Left renal pelvis (tissue), 4 donors: ENCODE data around the gene METTL9. TPM values are rescaled to one million over a fixed set of nuclear protein-coding genes. Genes with fewer than 3 reads are reported as not detected.
"Not testable (repeated sequence)": the region's sequence is repeated elsewhere in the genome, so short reads cannot be mapped to it uniquely, and the experiment has no call there.

Experiments used
- DNase-seq, 4 donors: peaks; one replicate each; pipeline ENCODE4 v3.0.0-alpha.2; 2013; ENCODE audit warnings: low read depth in 4 of 4, low spot score in 3 of 4
- polyA plus RNA-seq, 4 donors: library from polyadenylated mRNA; unstranded; fragments of 120-200 nt; gene quantifications; one replicate each; pipeline ENCODE4 v1.2.1, GENCODE V29; 2013; ENCODE audit not compliant: insufficient read length in 4 of 4

Gene METTL9
- polyA plus RNA-seq, 4 donors, result 146 to 285 (median 255) TPM

DNA sequence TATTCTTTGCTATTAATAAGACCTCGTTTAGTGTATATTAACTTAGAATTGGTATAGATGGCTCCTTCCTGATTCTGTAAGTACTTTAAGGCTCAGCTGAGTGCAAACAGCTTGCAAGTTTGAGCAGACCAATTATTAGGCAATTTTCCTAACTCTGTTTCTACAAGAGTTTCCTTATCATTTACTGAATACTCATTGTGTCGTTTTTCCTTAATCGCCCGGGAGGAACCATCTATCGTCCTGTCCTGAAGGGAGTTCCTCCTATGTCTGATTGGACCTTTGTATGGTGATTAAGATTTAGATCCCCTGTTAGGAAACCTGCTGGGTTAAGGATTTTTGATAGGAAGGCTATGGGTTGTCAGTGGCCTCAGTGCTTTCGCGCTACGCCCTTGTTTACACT is 32.0 kb downstream of the METTL9 start:
- not testable (repeated sequence) for DNase-seq

DNA sequence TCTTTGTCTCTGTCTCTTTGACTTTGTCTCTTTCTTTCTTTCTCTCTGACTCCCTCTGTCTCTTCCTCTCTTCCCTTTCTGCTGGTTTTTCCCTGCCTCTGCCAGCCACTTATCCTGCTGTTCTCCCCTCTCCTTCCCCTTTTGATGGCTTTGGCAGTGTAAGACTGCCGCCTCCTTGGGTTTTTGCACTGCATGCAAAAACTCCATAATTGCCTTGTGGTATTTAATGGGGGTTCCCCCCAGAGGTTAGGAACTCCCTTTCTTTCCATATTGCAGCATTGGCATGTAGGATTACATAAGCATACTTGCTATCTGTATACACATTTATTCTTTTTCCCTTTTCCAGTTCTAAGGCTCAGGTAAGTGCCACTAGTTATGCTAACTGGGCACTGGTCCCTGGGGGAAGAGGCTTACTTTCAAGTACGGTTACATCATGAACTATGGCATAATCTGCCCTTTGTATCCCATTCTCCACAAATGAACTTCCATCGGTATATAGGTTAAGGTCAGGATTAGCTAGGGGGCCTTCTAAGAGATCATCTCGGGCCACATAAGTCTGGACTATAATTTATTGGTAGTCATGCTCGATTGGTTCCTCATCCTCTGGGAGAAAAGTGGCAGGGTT is 32.7 kb downstream of the METTL9 start:
- not testable (repeated sequence) for DNase-seq

DNA sequence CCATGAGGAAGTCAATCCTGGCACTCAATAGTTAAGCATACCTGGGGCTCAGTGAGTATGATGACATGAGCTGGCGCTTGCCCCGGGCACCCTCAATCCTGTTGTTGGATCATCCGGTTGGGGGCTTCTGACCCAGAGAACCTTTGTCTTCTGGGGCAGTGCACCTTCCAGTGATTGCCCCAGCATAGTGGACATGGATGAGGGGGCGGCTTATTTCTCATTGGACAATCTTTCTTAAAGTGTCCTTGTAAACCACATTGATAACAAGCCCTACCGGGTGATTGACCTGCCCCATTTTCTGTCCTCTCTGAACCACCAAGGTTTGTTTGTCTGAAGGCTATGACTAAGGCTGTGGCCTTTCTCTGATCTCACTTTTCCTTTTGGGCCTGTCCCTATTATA is 34.8 kb downstream of the METTL9 start:
- DNase-seq, result no peak

DNA sequence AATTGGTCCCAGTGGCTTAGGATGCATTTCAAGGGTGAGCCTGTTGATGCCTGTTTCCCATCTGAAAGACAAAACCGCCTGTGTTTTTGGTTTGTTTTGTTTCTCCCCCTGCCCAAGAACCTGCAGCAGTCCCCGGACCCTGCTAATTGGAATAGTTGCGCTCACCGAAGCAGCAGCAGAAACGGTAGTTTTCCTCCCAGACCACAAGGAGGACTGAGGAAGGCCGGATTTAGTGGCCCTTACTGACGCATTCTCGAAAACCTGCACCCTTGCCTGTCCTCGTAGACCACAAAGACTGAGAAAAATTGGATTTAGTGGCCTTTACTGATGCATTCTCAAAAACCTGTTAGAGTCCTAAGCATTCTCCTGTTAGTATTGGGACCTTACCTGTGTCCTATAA is 36.3 kb downstream of the METTL9 start:
- not testable (repeated sequence) for DNase-seq

DNA sequence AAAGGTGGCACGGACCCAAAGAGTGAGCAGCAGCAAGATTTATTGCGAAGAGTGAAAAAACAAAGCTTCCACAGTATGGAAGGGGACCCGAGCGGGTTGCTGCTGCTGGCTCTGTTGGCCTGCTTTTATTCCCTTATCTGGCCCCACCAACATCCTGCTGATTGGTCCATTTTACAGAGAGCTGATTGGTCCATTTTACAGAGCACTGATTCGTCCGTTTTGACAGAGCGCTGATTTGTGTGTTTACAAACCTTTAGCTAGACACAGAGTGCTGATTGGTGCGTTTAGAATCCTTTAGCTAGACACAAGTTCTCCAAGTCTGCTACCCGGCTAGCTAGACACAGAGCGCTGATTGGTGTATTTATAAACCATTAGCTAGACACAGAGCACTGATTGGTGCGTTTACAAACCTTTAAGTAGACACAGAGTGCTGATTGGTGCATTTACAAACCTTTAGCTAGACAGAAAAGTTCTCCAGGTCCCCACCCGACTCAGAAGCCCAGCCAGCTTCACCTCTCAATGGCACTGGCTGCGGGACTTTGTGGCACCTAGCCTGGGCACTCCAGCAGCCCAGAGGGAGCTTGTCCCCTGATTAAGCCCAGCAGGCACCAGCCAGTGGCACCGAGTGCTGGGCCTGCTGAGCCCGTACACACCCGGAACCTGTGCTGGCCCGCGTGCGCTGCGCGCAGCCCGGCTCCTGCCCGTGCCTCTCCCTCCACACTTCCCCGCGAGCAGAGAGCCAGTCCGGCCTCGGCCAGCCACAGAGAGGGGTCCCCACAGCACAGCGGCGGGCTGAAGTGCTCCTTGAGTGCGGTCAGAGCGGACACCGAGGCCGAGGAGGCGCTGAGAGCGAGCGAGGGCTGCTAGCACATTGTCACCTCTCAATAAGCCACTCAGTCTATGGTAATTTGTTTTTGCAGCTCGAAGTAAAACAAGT is 37.9 kb downstream of the METTL9 start:
- DNase-seq, result no peak

DNA sequence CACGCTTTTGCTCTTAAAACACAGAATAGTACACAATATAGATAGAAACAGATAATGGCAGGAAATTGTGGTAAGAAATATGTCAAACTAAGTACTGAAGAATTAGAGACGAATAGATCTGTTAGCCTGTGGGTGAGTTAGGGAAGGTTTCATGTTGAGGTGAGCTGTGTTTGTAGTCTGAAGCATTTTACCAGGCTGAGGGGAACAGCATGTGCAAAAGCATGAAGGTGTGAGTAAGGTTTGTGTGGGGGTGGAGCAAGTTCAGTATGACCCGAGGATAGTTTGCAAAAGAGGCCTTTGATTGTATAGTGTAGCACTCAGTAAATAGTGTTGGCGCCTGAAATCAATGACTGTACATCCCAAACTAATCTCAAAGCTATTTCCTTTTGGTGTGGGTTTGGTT is 39.2 kb downstream of the METTL9 start:
- DNase-seq, result no peak

DNA sequence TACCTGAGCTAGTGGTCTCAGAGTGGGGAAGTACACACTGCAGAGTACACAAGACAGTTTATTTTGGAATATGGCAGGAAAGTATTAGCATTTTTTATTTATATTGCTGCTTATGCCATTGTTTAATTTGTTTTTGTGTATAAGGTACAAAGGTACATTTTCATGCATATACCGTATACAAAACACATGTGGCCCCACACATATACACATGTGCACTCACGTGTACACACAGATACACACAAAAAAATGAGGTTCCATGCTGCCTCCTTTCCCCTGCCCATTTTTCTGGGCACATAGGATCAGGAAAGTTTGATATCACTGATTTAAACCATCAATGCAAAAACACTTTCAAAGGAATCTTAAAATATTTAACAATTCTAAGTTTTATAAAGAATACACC is 40.1 kb downstream of the METTL9 start:
- DNase-seq, result no peak

DNA sequence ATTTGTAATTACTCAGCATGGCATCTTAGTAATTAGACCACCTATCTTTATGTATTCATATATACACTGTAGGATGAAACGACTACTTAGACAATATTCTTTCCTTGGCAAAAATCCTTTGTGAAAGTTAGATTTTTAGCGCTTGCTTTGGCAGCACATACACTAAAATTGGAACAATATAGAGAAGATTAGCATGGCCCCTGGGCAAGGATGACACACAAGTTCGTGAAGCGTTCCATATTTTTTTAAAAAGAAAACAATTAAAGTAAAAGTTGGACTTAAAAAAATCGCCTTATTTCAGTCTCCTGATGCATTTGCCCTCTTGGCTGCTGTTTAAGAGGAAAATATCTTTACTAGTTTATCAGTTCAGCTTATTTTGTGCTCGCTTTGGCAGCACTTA is 42.5 kb downstream of the METTL9 start:
- no peak for DNase-seq

DNA sequence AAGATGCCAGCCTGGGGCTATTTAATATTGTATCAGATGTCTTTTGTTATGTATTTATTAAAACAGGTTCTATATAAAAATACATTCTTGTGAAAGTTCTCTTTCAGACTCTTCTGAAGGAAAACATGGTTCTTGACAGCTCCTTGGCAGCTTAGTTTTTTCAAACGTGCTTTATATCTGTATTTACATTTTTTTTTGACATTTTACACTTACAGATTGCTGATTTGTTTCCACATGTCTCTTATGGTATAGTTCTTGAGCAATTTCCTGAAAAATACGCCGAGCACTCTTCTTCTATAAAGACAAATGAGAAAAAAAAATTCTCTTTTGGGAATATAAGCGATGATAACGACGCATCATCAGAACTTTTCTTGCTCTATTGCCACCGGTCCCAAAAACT is 43.5 kb downstream of the METTL9 start:
- no peak for DNase-seq

DNA sequence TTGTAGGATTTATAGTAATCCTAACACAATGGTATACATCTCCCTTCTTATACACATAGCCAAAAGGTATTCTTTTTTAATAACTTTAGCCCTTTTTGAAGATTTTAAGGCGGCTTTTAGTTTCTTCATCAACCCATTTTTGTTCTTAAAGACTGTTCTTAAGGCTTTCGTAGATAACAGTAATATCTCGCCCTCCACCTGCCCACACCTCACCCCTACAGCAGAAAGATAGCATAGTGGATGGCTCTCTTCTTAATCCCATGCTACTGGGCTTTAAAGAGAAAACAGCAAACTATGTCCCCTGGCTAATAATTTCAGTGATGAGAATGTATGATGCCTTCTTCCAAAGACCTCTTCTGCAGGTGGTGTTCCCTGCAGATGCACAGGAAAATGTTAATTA is 44.4 kb downstream of the METTL9 start:
- DNase-seq, result no peak

DNA sequence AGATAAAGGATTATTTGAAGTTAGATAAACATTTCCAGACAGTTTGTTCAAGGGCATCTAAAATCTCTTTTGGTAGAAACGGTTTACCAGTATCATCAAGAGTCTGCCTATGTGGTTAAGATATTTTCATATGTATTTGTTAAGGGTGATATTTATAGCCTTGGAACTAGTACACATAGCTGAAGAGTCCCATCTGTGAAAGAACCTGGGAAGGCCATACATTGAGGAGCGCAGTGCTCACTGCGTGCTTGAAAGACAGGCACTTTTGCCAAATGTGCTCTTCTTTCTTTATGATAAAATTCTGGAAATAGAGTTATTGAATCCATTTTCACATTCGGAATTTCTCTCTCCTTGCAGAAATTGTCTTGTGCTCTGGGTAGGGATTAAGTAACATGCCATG is 45.3 kb downstream of the METTL9 start:
- DNase-seq, result no peak

DNA sequence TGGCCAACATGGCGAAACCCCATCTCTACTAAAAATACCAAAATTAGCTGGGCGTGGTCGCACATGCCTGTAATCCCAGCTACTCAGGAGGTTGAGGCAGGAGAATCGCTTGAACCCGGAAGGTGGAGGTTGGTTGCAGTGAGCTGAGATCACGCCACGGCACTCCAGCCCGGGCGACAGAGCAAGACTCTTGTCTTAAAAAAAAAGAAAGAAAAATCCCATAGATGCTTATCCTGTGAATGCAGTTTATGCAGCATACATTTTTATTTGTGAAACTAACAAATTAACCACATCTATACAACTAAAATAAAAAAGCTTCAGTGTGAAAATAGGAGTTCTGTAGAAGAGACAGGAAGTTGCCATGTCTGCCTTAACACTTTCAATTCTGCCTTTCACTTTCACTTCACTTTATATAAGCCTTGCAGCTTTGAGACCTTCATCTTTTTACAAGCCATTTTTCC is 45.9 kb downstream of the METTL9 start:
- DNase-seq, result no peak

DNA sequence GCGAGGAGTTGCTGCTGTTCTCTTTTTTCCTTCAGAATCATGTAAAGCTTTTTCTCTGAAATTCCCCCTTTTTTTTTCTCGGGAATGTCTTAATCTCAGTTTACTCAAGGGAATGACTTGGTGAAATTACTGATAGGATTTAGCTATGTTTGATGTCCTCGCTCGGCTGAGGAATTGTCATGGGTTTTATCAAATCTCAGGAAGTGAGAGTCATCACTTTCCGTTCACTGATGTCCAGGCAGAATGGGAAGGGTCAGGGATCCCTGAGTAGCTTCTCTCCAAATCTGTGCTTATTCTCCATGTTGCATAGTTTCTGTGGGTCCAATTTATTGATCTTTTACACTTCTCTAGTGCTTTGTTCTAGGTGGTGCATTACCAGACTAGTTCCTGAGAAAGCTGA is 46.7 kb downstream of the METTL9 start:
- no peak for DNase-seq

DNA sequence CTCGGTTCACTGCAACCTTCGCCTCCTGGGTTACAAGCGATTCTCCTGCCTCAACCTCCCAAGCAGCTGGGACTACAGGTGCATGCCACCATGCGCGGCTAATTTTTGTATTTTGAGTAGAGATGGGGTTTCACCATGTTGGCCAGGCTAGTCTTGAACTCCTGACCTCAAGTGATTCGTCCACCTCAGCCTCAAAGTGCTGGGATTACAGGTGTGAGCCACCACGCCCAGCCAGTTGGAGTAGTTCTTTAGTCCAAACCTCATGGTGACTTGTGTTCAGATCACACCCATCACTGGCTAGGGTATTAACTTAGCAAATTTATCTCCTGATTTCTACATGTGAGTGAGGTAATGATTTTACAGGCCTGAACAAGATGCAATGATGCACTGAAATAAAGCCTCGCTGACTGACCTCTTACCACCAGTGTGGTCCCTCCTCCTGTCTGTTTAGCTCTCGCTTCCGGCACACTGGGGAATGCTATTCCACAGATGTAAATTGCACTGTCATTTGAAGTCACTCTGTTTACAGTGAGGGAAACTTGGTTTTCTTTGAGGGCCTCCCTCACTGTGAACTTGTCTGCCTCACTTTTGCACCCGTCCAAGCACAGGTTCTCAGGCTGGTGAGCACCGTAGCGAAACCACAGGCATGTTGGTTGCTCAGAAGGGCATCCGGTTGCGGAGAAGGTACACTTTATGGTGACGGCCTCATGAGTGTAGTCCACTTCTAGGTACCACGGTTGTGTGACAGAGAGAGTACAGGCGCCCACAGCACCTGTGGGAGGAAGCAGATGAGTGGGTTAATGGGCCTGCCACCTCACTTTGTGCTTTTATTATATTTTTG is 47.6 kb downstream of the METTL9 start:
- DNase-seq, result no peak

DNA sequence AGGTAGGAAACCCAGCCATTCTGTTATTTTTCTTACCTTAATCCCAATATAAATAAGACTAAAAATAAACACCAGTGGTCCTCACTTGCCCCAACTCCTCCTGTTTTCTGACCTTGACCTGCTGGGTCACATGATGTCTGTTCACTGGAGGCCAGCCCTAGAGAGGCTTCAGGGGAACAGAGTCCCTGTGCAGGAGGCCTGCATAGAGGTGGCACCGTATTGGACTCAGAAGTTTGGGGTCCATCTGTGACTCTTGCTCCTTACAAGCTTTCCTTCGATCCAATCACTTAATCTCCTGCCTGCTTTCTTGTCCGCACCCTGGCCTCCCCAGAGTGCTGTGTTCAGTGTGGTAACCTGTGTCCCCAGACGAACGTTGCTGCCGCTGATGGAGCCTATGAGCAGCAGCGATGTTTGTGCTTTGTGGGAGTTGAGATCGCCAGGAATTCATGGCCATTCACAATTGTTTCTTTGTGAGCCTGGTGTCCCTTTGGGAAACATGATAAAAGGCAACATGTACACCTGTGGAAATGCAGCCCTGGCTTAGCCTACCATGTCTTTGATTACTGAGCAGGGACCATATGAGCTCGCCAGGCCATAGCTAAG is 48.3 kb downstream of the METTL9 start:
- DNase-seq, result no peak

DNA sequence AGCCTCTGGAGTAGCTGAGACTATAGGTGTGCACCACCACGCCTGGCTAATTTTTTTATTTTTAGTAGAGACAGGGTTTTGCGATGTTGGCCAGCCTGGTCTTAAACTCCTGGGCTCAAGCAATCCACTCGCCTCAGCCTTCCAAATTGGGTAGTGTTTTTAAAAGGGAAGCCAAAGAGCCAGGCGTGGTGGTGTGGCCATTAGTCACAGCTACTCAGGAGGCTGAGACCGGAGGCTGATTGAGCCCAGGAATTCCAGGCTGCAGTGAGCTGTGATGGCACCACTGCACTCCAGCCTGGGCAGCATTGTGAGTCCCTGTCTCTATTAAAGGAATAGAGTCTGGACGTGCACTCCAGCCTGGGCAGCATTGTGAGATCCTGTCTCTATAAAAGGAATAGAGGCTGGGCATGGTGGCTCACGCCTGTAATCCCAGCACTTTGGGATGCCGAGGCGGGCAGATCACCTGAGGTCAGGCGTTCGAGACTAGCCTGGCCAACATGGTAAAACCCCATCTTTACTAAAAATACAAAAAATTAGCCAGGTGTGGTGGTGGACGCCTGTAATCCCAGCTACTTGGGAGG is 50.5 kb downstream of the METTL9 start:
- not testable (repeated sequence) for DNase-seq

DNA sequence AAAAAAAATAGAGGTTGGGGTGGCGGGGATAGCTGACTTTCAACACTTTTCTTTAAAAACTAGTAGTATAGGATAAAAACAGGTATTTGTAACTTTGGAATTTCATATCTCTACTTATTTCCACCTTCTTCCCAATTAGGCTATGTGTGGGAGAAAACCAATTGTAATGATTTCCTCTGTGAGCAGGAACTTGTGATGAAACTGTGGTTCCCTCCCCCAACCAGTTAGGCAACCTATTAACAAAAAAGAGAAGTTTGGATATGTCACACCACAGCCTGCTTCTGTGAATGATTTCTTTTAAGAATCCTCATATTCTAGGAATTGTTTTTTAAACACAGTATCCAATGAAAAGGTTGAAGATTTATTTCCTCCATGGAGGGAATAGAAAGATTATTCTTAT is 51.1 kb downstream of the METTL9 start:
- DNase-seq, result no peak

DNA sequence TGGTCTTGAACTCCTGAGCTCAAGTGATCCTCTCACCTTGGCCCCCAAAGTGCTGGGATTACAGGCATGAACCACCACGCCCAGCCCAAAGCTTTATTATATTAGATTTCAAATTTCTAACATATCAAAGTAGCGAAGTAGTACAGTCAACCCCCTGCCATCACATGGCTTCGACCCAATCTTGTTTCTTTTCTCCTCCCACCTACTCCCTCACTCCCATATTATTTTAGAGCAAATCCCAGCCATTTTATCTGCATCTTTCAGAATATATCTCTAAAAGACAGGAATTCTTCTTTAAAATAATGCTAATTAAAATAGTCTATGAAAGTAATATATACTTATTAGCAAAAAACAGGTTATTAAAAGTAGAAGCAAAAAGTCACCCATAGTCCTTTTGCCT is 52.1 kb downstream of the METTL9 start:
- no peak for DNase-seq

DNA sequence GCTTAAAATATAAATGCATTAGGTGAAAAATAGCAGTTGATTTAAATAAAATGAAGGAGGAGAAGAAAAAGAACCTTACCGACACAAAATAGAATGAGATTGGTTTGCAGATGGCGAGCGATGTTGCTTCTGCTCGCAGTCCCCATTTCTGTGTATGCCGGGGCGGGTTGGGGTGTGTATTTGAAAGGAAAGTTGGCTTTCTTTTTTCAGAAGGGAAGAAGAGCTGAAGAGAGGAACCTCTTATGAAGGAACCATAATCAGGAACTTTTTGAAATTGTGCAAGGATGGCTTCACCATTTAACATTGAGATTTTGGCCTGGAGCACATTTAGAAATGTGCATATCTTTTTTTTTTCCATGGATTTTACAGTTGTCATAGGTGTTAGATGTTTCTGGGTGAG is 53.1 kb downstream of the METTL9 start, which contains the start of gene IGSF6:
Gene IGSF6, minus strand, starts transcription at position 156 of the 400 bp plus-strand sequence. Its CDS starts 10 bp downstream, at position 146.
- no peak for DNase-seq

DNA sequence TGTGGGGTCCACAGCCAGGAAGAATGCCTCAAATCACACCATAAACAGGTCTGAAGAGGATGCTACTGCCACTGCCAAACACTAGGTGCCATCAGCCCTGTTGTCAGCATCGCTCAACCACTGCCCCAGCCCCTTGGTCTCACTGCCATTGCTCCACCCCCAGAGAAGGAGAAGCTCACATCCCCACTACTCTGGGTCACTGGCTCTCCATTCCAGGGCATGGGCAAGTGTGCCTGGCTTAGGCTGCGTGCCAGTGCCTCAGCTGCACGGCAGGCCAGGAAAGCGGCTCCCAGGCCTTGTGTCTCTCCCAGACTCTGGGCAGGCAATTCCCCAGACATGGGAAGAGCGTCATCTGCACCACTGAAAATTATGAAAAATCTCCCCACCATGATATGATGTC is 54.2 kb downstream of the METTL9 start:
- DNase-seq, result no peak
